Natural killer cell treated with Interleukin-12 subunit alpha and Interleukin-12 subunit beta and Interleukin-15 and Interleukin-18, amount 100 ng/mL, for 72 hours (primary cell): Measurements from ENCODE around the gene P2RX4. TPM values are rescaled to one million over a fixed set of nuclear protein-coding genes. Genes with fewer than 3 reads are reported as not detected.

Experiments
- ATAC-seq, 2 donors: fragments of 150-1000 bp; cut with Tn5 transposase in 1 of 2; sonication (Bioruptor Pico), chemical (Tn5 transposase) in 1 of 2; 2 replicates each; pipeline ENCODE4 v1.10.0; 2021
- DNase-seq: peaks from one replicate; pipeline ENCODE4 v3.0.0; 2022; ENCODE audit warnings: low spot score
- H3K27ac Mint-ChIP-seq, 2 donors: 1 replicate in 1 of 2; 2 replicates in 1 of 2; pipeline ENCODE4 v1.8.0; 2022; ENCODE audit warnings: mixed read lengths in 2 of 2, mild to moderate bottlenecking in 1 of 2, moderate library complexity in 1 of 2
- H3K27me3 Mint-ChIP-seq, 2 donors: 1 replicate in 1 of 2; 2 replicates in 1 of 2; pipeline ENCODE4 v1.8.0; 2022; ENCODE audit warnings: mixed read lengths in 2 of 2
- H3K36me3 Mint-ChIP-seq: one replicate; pipeline ENCODE4 v1.8.0; 2022; ENCODE audit warnings: mixed read lengths
- H3K4me1 Mint-ChIP-seq, 2 donors: 1 replicate in 1 of 2; 2 replicates in 1 of 2; pipeline ENCODE4 v1.8.0; 2022; ENCODE audit warnings: low read depth in 2 of 2, mixed read lengths in 2 of 2, mild to moderate bottlenecking in 1 of 2
- H3K4me3 Mint-ChIP-seq: one replicate; pipeline ENCODE4 v1.8.0; 2022; ENCODE audit warnings: mixed read lengths
- H3K9me3 Mint-ChIP-seq: 2 replicates; pipeline ENCODE4 v1.8.0; 2022; ENCODE audit warnings: mixed read lengths
- total RNA-seq, 2 donors: library from RNA; stranded (reverse); gene quantifications; one replicate each; pipeline ENCODE4 v1.2.3, GENCODE V29; 2022

P2RX4 gene
- total RNA-seq, 2 donors from 2014 or later = 39.8 to 46.6 TPM

GRCh38 chr12:121176826-121177529, 33.0 kb upstream of the P2RX4 start:
- Mint-ChIP-seq H3K4me3 (no peak overlapping the region), H3K9me3 (no peaks in the 10 kb centered on the region), H3K36me3 (peaks cover 5% of the 10 kb centered on the region), H3K4me1 (no peaks in the 10 kb centered on the region), H3K27me3 (no peaks in the 10 kb centered on the region), H3K27ac (no peak overlapping the region)
- ATAC-seq (no peak), DNase-seq (no peak)

- no peak overlapping the region for H3K27ac Mint-ChIP-seq
- no peaks in the 10 kb centered on the region for H3K9me3 Mint-ChIP-seq
- no peak overlapping the region for H3K4me3 Mint-ChIP-seq
- no peak for ATAC-seq
- no peak for DNase-seq
- no peaks in the 10 kb centered on the region for H3K27me3 Mint-ChIP-seq
- peaks cover 10% of the 10 kb centered on the region for H3K36me3 Mint-ChIP-seq
- H3K4me1 Mint-ChIP-seq = no peaks in the 10 kb centered on the region
Measured at GRCh38 chr12:121181181-121181580, 28.7 kb upstream of the P2RX4 start.

- Mint-ChIP-seq H3K4me1 (no peaks in the 10 kb centered on the region), H3K27me3 (no peaks in the 10 kb centered on the region), H3K27ac (no peak overlapping the region), H3K9me3 (no peaks in the 10 kb centered on the region), H3K4me3 (no peak overlapping the region), H3K36me3 (peaks cover 7% of the 10 kb centered on the region)
- ATAC-seq (no peak), DNase-seq (no peak)
Measured at GRCh38 chr12:121182222-121182893, 27.6 kb upstream of the P2RX4 start.

- DNase-seq (no peak), ATAC-seq (no peak)
- Mint-ChIP-seq H3K36me3 (peaks cover 6% of the 10 kb centered on the region), H3K27ac (no peak overlapping the region), H3K9me3 (no peaks in the 10 kb centered on the region), H3K4me3 (no peak overlapping the region), H3K27me3 (no peaks in the 10 kb centered on the region), H3K4me1 (no peaks in the 10 kb centered on the region)
Measured at GRCh38 chr12:121184425-121184824, 25.5 kb upstream of the P2RX4 start.

GRCh38 chr12:121184984-121185889, 24.7 kb upstream of the P2RX4 start:
- Mint-ChIP-seq H3K27me3 (no peaks in the 10 kb centered on the region), H3K36me3 (peaks cover 6% of the 10 kb centered on the region), H3K9me3 (no peaks in the 10 kb centered on the region), H3K4me3 (no peak overlapping the region), H3K27ac (no peak overlapping the region), H3K4me1 (no peaks in the 10 kb centered on the region)
- ATAC-seq (no peak), DNase-seq (no peak)

- H3K36me3 Mint-ChIP-seq = peaks cover 6% of the 10 kb centered on the region
- H3K4me3 Mint-ChIP-seq = no peak overlapping the region
- peaks cover 8 to 10% of the 10 kb centered on the region in 2 donors for H3K4me1 Mint-ChIP-seq
- no peaks in the 10 kb centered on the region for H3K27me3 Mint-ChIP-seq
- ATAC-seq (no peak), DNase-seq (no peak)
- peak overlapping the region in 1 of 2 donors; percentile 17 for H3K27ac Mint-ChIP-seq
- no peaks in the 10 kb centered on the region for H3K9me3 Mint-ChIP-seq
Measured at GRCh38 chr12:121186826-121187225, 23.1 kb upstream of the P2RX4 start.

GRCh38 chr12:121187501-121187900, 22.4 kb upstream of the P2RX4 start:
- DNase-seq (no peak), ATAC-seq (no peak)
- H3K4me3 Mint-ChIP-seq = no peak overlapping the region
- no peak overlapping the region for H3K27ac Mint-ChIP-seq
- H3K36me3 Mint-ChIP-seq = no peaks in the 10 kb centered on the region
- no peaks in the 10 kb centered on the region for H3K9me3 Mint-ChIP-seq
- H3K27me3 Mint-ChIP-seq = no peaks in the 10 kb centered on the region
- H3K4me1 Mint-ChIP-seq = peaks cover 8 to 12% of the 10 kb centered on the region in 2 donors

GRCh38 chr12:121188227-121188626, 21.7 kb upstream of the P2RX4 start:
- H3K27ac Mint-ChIP-seq = no peak overlapping the region
- no peak overlapping the region for H3K4me3 Mint-ChIP-seq
- peaks cover 8 to 12% of the 10 kb centered on the region in 2 donors for H3K4me1 Mint-ChIP-seq
- H3K27me3 Mint-ChIP-seq = no peaks in the 10 kb centered on the region
- no peaks in the 10 kb centered on the region for H3K9me3 Mint-ChIP-seq
- ATAC-seq (no peak), DNase-seq (no peak)
- no peaks in the 10 kb centered on the region for H3K36me3 Mint-ChIP-seq

GRCh38 chr12:121189131-121189530, 20.8 kb upstream of the P2RX4 start:
- peaks cover 8 to 12% of the 10 kb centered on the region in 2 donors for H3K4me1 Mint-ChIP-seq
- ATAC-seq (no peak), DNase-seq (no peak)
- no peaks in the 10 kb centered on the region for H3K9me3 Mint-ChIP-seq
- no peak overlapping the region for H3K27ac Mint-ChIP-seq
- H3K4me3 Mint-ChIP-seq = no peak overlapping the region
- no peaks in the 10 kb centered on the region for H3K36me3 Mint-ChIP-seq
- H3K27me3 Mint-ChIP-seq = no peaks in the 10 kb centered on the region

GRCh38 chr12:121189619-121190155, 20.2 kb upstream of the P2RX4 start:
- Mint-ChIP-seq H3K4me3 (no peak overlapping the region), H3K27me3 (no peaks in the 10 kb centered on the region), H3K9me3 (no peaks in the 10 kb centered on the region), H3K4me1 (peaks cover 8 to 12% of the 10 kb centered on the region in 2 donors), H3K36me3 (no peaks in the 10 kb centered on the region), H3K27ac (no peak overlapping the region)
- ATAC-seq (no peak), DNase-seq (no peak)

GRCh38 chr12:121190523-121191031, 19.4 kb upstream of the P2RX4 start:
- no peaks in the 10 kb centered on the region for H3K36me3 Mint-ChIP-seq
- H3K4me3 Mint-ChIP-seq = no peak overlapping the region
- H3K27ac Mint-ChIP-seq = peak overlapping the region in 1 of 2 donors; percentile 12
- H3K4me1 Mint-ChIP-seq = peaks cover 8 to 12% of the 10 kb centered on the region in 2 donors
- DNase-seq (no peak), ATAC-seq (no peak)
- H3K9me3 Mint-ChIP-seq = no peaks in the 10 kb centered on the region
- no peaks in the 10 kb centered on the region for H3K27me3 Mint-ChIP-seq

- Mint-ChIP-seq H3K4me1 (peaks cover 8 to 12% of the 10 kb centered on the region in 2 donors), H3K36me3 (no peaks in the 10 kb centered on the region), H3K27me3 (no peaks in the 10 kb centered on the region), H3K9me3 (no peaks in the 10 kb centered on the region), H3K27ac (peak overlapping the region in 1 of 2 donors; percentile 12), H3K4me3 (no peak overlapping the region)
- ATAC-seq (no peak), DNase-seq (no peak)
Measured at GRCh38 chr12:121191151-121191550, 18.8 kb upstream of the P2RX4 start.

GRCh38 chr12:121196902-121197301, 13.0 kb upstream of the P2RX4 start:
- H3K9me3 Mint-ChIP-seq = no peaks in the 10 kb centered on the region
- no peaks in the 10 kb centered on the region for H3K36me3 Mint-ChIP-seq
- peak overlapping the region in 1 of 2 donors; percentile 67 for H3K27ac Mint-ChIP-seq
- H3K27me3 Mint-ChIP-seq = no peaks in the 10 kb centered on the region
- peaks cover 5 to 11% of the 10 kb centered on the region in 2 donors for H3K4me1 Mint-ChIP-seq
- H3K4me3 Mint-ChIP-seq = no peak overlapping the region
- DNase-seq = no peak
- no peak for ATAC-seq
